Astrocyte (in vitro differentiated cells and primary cell): ENCODE data around the gene SUPT3H.

Experiments
- EZH2 ChIP-seq: IDR thresholded peaks from 2 replicates; pipeline ENCODE4 v1.6.1; 2012; ENCODE audit warnings: mild to moderate bottlenecking, low read length, inconsistent platforms; ENCODE audit not compliant: insufficient read depth
- TF ChIP-seq, protein P1 (sequence below): IDR thresholded peaks from 2 replicates; pipeline ENCODE4 v1.5.1; 2011; ENCODE audit warnings: low read depth, mild to moderate bottlenecking, inconsistent platforms, low read length, moderate library complexity; ENCODE audit not compliant: insufficient read depth

DNA sequence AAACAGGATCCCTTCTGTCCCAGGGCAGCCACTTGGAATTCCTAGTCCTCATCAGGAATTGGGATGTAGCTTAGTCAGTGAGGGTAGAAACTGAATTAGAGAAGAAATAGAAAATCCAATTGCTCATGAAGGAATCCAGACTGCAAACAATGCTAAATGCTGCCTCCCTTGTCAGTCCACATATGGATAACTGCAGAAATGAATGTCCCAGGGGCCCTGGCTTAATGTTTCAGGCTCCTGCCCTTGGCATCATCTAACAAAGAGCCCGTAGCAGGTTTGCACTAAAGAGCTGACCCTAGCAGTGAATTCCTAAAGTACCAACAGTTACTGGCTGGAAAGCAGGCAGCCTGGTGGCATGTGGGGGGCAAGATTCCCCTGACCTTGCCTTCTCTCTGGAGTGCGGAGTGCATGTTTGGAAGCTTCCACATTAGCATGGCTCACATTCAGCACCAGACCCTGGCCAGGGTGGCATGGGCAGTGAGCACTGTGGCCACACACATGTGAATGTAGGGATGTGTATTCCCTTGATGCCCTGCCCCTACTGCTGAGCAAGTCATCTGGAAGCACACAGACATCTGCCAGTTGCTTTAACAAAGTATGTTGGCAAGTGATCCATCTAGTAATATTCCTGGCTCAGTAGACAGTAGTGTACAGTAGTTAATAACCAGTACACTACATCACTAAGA, 595.7 kb downstream of the SUPT3H start:
- TF ChIP-seq, protein P1, sequence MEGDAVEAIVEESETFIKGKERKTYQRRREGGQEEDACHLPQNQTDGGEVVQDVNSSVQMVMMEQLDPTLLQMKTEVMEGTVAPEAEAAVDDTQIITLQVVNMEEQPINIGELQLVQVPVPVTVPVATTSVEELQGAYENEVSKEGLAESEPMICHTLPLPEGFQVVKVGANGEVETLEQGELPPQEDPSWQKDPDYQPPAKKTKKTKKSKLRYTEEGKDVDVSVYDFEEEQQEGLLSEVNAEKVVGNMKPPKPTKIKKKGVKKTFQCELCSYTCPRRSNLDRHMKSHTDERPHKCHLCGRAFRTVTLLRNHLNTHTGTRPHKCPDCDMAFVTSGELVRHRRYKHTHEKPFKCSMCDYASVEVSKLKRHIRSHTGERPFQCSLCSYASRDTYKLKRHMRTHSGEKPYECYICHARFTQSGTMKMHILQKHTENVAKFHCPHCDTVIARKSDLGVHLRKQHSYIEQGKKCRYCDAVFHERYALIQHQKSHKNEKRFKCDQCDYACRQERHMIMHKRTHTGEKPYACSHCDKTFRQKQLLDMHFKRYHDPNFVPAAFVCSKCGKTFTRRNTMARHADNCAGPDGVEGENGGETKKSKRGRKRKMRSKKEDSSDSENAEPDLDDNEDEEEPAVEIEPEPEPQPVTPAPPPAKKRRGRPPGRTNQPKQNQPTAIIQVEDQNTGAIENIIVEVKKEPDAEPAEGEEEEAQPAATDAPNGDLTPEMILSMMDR, result no peak
- no peak for TF ChIP-seq EZH2
